ENCODE measurements around the gene CAMK2A. TPM values are rescaled to one million over a fixed set of nuclear protein-coding genes. Genes with fewer than 3 reads are reported as not detected.
A peak's percentile ranks its signal among the peaks of the same experiment; 100 is the strongest.

Gene CAMK2A
- polyA plus RNA-seq, 10 donors, result 32.6 to 93.3 (median 67.5) TPM

- peak; percentile 43 to 88 (median 71) for DNase-seq
Measured at GRCh38 chr5:150213530-150213929, 76.0 kb downstream of the CAMK2A start.

GRCh38 chr5:150211156-150212030 is 78.2 kb downstream of the CAMK2A start:
- DNase-seq, result peak in 1 of 3 donors; percentile 41

DNA sequence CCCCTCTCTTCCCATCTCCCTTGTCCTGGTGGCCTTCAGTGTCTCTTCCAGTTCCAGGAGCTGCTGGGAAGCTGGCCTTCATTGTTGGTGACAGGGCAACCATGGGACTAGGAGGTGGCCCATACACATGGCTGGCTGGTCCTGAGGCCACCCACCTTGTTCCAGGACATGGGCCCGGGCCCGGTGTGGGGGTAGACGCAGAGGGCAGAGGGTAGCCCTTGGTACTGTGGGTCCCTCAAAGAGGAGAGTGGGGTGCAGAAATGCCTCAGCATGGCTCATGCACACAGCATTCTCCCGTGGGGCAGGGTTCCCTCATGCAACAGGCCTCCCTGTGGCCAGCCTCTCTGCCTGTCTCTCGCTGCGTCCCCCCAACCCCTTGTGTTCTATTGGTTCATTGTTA is 78.9 kb downstream of the CAMK2A start:
- no peak for DNase-seq

DNA sequence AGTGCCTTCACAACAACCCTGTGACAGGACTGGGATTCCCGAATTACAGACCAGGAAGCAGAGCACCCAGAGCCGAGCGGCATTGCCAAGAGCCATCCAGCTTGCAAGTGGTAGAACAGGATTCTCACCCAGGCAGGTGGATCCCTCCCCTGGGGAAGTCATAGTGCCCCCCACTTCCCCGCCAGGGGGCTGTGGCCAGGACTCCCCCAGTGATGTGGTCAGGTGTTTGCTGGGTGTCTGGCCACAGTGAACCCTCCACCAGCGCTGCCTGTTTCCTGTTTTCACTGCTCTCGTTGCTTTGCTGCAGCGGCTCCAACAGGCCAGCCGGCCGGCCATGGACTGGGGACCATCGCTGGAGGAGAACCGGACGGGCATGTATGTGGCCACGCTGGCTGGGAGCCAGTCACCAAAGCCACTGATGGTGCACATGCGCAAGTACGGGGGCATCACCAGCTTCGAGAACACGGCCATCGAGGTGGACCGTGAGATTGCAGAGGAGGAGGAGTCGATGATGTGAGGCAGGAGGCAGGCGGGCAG is 80.4 kb downstream of the CAMK2A start:
- DNase-seq, result peak in 1 of 3 donors; percentile 29

DNA sequence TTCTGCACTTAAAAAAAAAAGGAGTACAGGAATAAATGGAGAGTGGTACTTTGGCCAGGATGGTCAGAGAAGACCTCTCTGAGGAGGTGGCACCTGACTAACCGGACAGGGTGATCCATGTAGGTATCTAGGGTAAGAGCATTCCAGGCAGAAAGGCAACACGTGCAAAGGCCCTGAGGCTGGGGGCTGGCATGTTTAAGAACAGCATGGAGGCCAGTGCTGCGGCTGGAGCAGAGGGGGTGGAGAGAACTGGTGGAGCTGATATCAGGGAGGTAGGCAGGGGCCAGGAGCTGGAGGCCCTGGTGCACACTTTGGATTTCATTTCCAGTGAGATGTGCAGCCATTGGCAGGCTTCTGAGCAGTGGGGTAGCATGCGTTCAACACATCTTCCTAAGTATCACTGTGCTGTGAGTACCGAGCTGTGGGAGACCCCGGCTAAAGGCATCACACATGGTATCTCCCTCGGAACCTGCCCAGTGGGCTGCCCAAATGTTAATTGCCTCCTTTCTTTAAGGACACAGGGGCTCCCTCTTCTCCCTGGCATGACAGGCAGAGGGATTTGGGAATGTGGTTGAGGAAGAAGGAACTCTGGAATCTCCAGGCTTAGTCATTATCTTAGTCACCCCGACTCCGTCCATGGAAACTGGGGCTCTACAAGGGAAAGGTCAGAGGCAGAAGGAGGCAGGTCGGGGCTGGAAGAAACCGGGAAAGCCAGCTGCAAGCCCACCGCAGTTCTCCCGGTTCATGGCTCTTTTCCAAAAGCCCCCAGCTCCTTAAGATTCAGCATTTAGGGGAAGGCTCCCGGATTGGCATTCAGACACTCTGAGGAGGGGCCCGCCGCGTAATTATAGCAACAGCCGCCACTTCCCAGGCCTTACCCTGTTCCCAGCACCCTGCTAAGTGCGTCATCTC is 81.1 kb downstream of the CAMK2A start:
- no peak for DNase-seq

GRCh38 chr5:150206779-150207115 is 82.8 kb downstream of the CAMK2A start:
- no peak for DNase-seq

GRCh38 chr5:150206098-150206778 is 83.3 kb downstream of the CAMK2A start:
- no peak for DNase-seq

DNA sequence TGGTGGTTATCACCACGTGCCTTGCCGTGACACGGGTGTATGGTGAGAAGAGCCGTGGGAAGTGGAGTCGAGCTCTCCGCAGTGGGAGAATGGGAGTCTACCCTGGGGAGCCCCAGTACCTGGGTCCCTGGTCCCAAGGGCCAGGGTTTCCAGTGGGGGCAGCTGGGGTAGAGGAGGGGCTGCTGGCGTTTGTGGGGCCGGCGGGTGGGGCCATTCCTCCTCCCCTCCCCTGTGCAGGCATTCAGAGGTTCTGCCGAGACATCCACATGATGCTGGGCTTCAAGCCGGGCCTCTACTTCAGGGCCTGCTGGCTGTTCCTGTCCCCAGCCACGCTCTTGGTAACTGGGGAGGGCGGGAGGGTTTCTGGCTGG is 85.0 kb downstream of the CAMK2A start:
- DNase-seq, result no peak

GRCh38 chr5:150203832-150204589 is 85.6 kb downstream of the CAMK2A start:
- DNase-seq, result no peak

DNA sequence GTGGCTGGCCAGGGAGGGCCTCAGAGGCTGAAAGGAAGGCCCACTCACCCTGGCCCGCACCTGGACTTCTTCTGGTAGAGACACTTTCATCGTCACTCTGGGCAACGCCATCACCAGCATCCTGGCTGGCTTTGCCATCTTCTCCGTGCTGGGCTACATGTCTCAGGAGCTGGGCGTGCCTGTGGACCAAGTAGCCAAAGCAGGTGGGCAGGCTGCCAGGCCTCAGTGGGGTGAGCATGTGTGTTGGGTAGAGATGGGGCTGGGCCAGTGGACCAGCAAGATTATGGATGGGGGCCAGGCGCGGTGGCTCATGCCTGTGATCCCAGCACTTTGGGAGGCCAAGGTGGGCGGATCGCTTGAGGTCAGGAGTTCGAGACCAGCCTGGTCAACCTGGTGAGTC is 87.1 kb downstream of the CAMK2A start:
- DNase-seq, result no peak

DNA sequence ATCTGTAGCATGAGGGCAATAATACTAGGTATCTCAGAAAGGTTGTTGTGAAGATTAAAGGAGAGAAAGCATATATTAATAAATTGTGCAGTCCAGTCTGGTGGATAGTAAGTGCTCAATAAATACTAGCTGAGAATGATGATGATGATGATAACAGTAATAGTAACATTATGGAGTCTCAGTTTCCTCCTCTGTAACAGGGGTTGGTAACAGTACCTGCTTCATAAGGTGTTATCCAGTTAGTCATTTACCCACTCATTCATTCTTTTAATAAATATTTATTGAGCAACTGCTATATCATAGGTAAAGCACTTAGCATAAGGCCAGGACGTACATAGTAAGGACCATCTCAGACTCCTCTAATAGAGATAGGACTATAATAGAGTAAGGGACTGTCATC is 92.1 kb downstream of the CAMK2A start:
- DNase-seq, result no peak

GRCh38 chr5:150196986-150197385 is 92.6 kb downstream of the CAMK2A start:
- no peak for DNase-seq

- no peak for DNase-seq
Measured at GRCh38 chr5:150196514-150196913, 93.1 kb downstream of the CAMK2A start.

GRCh38 chr5:150195736-150196485 is 93.7 kb downstream of the CAMK2A start:
- no peak for DNase-seq

- no peak for DNase-seq
Measured at GRCh38 chr5:150192462-150192861, 97.1 kb downstream of the CAMK2A start.

- no peak for DNase-seq
Measured at GRCh38 chr5:150190987-150191386, 98.6 kb downstream of the CAMK2A start.

DNA sequence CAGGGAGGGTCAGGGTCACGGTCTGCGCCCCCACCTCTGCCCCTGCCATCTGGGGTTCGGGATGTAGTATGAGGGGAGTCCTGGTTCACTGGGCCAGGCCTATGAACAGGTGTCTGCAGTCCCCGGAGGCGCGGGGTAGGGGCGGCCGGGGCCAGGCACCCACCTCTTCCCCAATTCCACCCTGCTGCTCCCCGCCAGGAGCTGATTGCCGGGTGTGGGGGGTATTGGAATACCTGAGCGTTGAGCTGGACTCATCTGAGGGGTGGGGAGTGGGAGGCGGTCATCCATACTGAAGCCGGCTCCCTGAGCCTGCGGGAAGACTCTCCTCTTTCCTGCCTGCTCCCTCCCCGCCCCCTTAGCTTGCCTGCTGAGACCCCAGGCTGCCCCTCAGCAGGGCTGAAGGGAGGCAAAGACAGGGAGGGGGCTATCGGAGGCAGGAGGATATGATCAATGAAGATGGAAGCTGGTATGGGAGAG is 99.0 kb downstream of the CAMK2A start:
- no peak for DNase-seq

GRCh38 chr5:150189728-150190502 is 99.7 kb downstream of the CAMK2A start, which contains the start of gene SLC6A7:
Gene SLC6A7 (plus strand): TSS chr5:150190062. CDS start chr5:150190328, 266 bp downstream.
- no peak for DNase-seq

- no peak for DNase-seq
Measured at GRCh38 chr5:150189326-150189725, 100.2 kb downstream of the CAMK2A start.

Data from muscle of back (tissue), 11 donors.